K562 treated with DMSO at 1 percent for 48 hours (cell line): ENCODE data around the gene APBB3. TPM values are rescaled to one million over a fixed set of nuclear protein-coding genes. Genes with fewer than 3 reads are reported as not detected.

Experiments
- total RNA-seq: library from RNA; unstranded; fragments of 300-600 nt; gene quantifications from 2 replicates; pipeline ENCODE4 v1.2.3, GENCODE V29; 2022; ENCODE audit warnings: low replicate concordance; ENCODE audit errors: extremely low read depth

The APBB3 gene, protein sequence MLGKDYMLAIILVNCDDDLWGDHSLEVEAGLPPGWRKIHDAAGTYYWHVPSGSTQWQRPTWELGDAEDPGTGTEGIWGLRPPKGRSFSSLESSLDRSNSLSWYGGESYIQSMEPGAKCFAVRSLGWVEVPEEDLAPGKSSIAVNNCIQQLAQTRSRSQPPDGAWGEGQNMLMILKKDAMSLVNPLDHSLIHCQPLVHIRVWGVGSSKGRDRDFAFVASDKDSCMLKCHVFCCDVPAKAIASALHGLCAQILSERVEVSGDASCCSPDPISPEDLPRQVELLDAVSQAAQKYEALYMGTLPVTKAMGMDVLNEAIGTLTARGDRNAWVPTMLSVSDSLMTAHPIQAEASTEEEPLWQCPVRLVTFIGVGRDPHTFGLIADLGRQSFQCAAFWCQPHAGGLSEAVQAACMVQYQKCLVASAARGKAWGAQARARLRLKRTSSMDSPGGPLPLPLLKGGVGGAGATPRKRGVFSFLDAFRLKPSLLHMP
- not detected in 2 replicates for total RNA-seq

DNA sequence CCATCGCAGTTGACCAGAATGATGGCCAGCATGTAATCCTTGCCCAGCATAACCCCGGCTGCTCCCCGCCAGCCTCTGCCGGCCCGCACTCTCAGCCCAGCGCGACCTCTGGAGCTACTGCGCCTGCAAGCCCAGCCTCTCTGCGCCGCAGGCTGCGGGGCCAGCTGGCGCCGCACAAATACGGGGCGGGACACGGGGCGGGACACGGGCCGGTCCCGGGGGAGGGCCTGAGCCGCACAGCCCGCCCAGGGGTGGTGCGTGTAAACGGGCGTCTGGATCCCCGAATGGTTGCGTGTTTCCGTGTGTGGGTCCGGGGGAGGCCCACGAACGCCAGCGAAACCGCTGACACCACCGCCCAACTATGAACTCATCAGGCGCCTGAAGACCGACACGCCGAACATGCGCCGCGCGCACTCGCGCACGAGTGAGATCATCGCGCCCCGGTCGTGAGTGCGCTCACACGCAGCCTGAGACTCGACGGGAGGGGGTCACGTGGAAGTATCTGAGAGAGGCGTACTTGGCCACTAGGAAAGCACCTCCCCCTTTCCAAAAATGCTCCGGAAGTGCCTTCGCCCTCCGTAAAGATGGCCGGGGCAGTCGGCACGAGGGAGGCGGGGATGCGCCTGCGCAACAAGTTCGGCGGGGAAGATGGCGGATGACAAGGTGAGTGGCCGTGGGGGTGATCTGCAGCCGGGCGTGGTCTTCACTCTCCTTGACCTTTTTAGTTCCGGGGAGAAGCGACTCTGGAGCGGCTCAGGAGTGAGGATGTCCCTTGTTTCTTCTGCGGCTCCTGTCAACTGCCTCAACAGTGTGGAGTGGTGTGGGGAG, at the start of gene APBB3, which contains the start of gene SLC35A4:
Gene APBB3 (minus strand): TSS at position 403 of the 828 bp plus-strand sequence. CDS start 353 bp downstream, at position 50.
Gene SLC35A4 (plus strand): TSS at position 633 of the 828 bp plus-strand sequence. CDS start 2,342 bp downstream, outside the sequence.

DNA sequence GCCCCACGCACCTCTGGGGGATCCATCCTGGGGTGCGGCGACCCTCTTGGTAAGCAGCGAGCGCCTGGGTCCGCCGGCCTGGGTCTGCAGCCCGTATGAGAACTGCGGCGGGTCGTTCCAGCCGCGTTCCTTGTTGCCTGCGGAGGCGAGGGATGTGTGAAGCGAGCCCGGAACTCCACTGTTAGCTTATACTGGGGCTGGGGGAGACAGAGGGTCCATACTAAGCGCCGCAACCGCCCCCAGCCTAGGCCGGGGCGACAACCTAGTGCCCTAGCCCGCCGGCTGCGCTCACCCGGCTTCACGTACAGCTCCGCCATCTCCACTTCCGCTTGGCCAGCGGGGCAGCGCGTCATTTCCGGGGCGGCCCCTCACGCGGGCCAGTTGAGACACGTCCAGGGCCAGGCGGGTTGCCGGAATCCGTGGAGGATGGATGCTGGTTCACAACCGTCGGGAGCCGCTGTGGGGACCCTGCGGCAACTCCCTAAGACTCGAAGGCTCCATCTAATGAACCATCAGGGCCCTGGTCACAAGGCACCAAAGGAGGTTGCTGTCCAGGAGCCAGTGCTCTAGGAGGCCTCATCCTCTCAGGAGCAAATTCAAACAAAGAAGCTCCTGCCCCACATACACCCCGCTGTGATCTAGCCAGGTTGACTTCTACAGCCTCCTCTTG, 7.1 kb downstream of the APBB3 start, which contains the start of gene SRA1:
Gene SRA1 (minus strand): TSS at position 338 of the 670 bp plus-strand sequence. CDS start 21 bp downstream, at position 317.

DNA sequence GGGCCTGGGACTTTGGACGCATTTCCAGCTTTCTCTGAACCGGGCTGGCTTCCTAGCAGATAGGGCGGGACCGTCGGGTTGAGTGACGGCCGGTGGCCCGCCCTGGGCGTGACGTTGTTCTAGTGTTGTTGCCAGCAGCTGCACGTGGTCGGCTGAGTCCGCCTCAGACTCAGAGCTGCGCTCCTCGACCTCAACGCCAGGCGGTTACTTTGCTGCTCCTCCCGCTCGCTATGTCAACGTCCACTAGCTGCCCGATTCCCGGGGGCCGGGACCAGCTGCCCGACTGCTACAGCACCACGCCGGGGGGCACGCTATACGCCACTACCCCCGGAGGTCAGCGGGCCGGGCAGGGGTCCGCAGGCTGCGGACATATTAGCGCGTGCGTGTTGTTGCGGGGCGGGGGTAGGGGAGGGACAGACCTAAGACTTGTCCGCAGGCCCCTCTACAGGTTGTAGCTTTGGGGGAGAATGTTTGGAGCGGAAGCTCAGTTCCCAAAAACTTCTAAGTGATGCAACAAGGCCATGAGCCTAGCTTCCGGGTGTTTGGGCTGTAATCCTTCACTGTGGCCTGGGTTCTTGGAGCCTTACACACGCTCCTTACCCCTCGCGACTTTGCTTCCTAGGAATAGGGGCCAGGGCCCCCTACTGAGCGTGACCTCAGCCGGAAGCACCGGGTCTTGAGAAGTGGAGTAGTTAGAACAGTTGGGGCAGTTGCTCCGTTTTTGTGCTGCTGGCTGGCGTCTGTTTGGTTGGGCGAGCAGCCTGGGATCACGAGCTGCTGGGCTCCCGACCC, 16.7 kb downstream of the APBB3 start, which contains the start of gene EIF4EBP3:
Gene EIF4EBP3 (plus strand): TSS at position 155 of the 792 bp plus-strand sequence. CDS start 76 bp downstream, at position 231.

Other genes starting within 250 kb of the APBB3 start
- gene HBEGF, start 218.0 kb downstream of the APBB3 start, total RNA-seq, result not detected in 2 replicates
- gene SLC4A9, start 204.4 kb downstream of the APBB3 start, total RNA-seq, result not detected in 2 replicates
- gene ANKHD1, start 162.8 kb downstream of the APBB3 start, total RNA-seq, result not detected in 2 replicates
- not detected in 2 replicates for gene EIF4EBP3, start 16.9 kb downstream of the APBB3 start, total RNA-seq
- gene SRA1, start 7.1 kb downstream of the APBB3 start, total RNA-seq, result not detected in 2 replicates
- gene SLC35A4, start 230 bp upstream of the APBB3 start, total RNA-seq, result not detected in 2 replicates
- not detected in 2 replicates for gene CD14, start 68.6 kb upstream of the APBB3 start, total RNA-seq
- not detected in 2 replicates for gene TMCO6, start 74.9 kb upstream of the APBB3 start, total RNA-seq
- gene NDUFA2, start 83.0 kb upstream of the APBB3 start, total RNA-seq, result not detected in 2 replicates
- not detected in 2 replicates for gene IK, start 83.2 kb upstream of the APBB3 start, total RNA-seq
- gene WDR55, start 100.3 kb upstream of the APBB3 start, total RNA-seq, result not detected in 2 replicates
- not detected in 2 replicates for gene DND1, start 109.0 kb upstream of the APBB3 start, total RNA-seq
- not detected in 2 replicates for gene HARS1, start 126.8 kb upstream of the APBB3 start, total RNA-seq
- not detected in 2 replicates for gene HARS2, start 126.9 kb upstream of the APBB3 start, total RNA-seq
- gene ZMAT2, start 135.8 kb upstream of the APBB3 start, total RNA-seq, result not detected in 2 replicates
- gene PCDHA1, start 221.5 kb upstream of the APBB3 start, total RNA-seq, result not detected in 2 replicates
- not detected in 2 replicates for gene PCDHA2, start 230.3 kb upstream of the APBB3 start, total RNA-seq
- not detected in 2 replicates for gene PCDHA3, start 236.5 kb upstream of the APBB3 start, total RNA-seq
- not detected in 2 replicates for gene PCDHA4, start 242.5 kb upstream of the APBB3 start, total RNA-seq